Measurements from ENCODE around the gene ULBP1. TPM values are rescaled to one million over a fixed set of nuclear protein-coding genes. Genes with fewer than 3 reads are reported as not detected.

The ULBP1 gene
- total RNA-seq, 1 experiment from 2014 or later: 1.6 TPM

DNA sequence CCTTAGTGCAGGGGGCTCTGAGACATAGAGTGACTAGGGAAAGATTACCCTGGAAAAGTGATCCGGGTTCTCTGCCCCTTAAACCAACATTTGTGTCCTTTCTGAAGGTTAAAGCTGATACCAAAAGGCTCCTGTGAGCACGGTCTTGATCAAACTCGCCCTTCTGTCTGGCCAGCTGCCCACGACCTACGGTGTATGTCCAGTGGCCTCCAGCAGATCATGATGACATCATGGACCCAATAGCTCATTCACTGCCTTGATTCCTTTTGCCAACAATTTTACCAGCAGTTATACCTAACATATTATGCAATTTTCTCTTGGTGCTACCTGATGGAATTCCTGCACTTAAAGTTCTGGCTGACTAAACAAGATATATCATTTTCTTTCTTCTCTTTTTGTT is 15.1 kb upstream of the ULBP1 start:
- H3K14ac ChIP-seq (ENCODE audit: insufficient read depth, low read length): no peak overlapping the region
- no peak overlapping the region for H2AFZ ChIP-seq (ENCODE audit: low read length)
- Mint-ChIP-seq H3K27ac (no peak overlapping the region), H3K4me3 (no peak overlapping the region), H3K9me3 (no peaks in the 10 kb centered on the region), H3K4me1 (no peaks in the 10 kb centered on the region), H3K36me3 (ENCODE audit: insufficient read depth in 1 of 3, low read depth in 3 of 3) (no peaks in the 10 kb centered on the region), H3K27me3 (ENCODE audit: low read depth) (peaks cover 89% of the 10 kb centered on the region)
- H3K27me3 ChIP-seq (ENCODE audit: insufficient read depth, low read length): peaks cover 27% of the 10 kb centered on the region; the same call in 1 of the 2 replicates
- TF ChIP-seq, protein P1, sequence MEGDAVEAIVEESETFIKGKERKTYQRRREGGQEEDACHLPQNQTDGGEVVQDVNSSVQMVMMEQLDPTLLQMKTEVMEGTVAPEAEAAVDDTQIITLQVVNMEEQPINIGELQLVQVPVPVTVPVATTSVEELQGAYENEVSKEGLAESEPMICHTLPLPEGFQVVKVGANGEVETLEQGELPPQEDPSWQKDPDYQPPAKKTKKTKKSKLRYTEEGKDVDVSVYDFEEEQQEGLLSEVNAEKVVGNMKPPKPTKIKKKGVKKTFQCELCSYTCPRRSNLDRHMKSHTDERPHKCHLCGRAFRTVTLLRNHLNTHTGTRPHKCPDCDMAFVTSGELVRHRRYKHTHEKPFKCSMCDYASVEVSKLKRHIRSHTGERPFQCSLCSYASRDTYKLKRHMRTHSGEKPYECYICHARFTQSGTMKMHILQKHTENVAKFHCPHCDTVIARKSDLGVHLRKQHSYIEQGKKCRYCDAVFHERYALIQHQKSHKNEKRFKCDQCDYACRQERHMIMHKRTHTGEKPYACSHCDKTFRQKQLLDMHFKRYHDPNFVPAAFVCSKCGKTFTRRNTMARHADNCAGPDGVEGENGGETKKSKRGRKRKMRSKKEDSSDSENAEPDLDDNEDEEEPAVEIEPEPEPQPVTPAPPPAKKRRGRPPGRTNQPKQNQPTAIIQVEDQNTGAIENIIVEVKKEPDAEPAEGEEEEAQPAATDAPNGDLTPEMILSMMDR (conservative IDR thresholded peaks at IDR 0.05): no peak
- WGBS (ENCODE audit: extremely low coverage, insufficient read length, low lambda C conversion rate): no CpG with 5 or more reads among the region's 5 CpGs
- H3K9ac ChIP-seq (ENCODE audit: extremely low read depth, insufficient read length, low read length): no peak overlapping the region
- H2AK5ac ChIP-seq (ENCODE audit: insufficient read length, low read length): no peak overlapping the region
- no peaks in the 10 kb centered on the region for H3K23me2 ChIP-seq (ENCODE audit: insufficient read length, low read depth, low read length, poor library complexity, severe bottlenecking)
- no peak overlapping the region for H4K91ac ChIP-seq (ENCODE audit: insufficient read length, low read depth, low read length)
- no peaks in the 10 kb centered on the region for H3K4me1 ChIP-seq (ENCODE audit: insufficient read depth, low read length)
- no peaks in the 10 kb centered on the region for H3K79me2 ChIP-seq (ENCODE audit: insufficient read depth, low read length)
- H4K20me1 ChIP-seq (ENCODE audit: control insufficient read depth, insufficient read depth, insufficient read length): no peaks in the 10 kb centered on the region
- H2BK5ac ChIP-seq (ENCODE audit: insufficient read length, low read length): no peak overlapping the region
- no peak overlapping the region for H2BK15ac ChIP-seq (ENCODE audit: low read depth, low read length)
- no peak overlapping the region for H3K27ac ChIP-seq (ENCODE audit: insufficient read length, low read depth, low read length)
- no peak for DNase-seq
- H2BK20ac ChIP-seq (ENCODE audit: low read depth, low read length, poor library complexity, severe bottlenecking): no peak overlapping the region
- no peak overlapping the region for H4K5ac ChIP-seq (ENCODE audit: insufficient read length, low read depth, low read length)
- no peaks in the 10 kb centered on the region for H3K79me1 ChIP-seq (ENCODE audit: insufficient read depth, low read depth, low read length, poor library complexity, severe bottlenecking)
- no peak overlapping the region for H4K8ac ChIP-seq (replicated peaks; ENCODE audit: insufficient read length, low read depth, low read length)
- H3K56ac ChIP-seq (ENCODE audit: insufficient read length, low read depth, low read length): no peak overlapping the region
- no peak overlapping the region for H3K4ac ChIP-seq (ENCODE audit: low read depth, low read length)
- H3K23ac ChIP-seq (ENCODE audit: insufficient read length, low read depth, low read length): no peak overlapping the region
- H2BK120ac ChIP-seq (ENCODE audit: low read depth, low read length, poor library complexity, severe bottlenecking): no peak overlapping the region
- no peak overlapping the region for H3K18ac ChIP-seq (ENCODE audit: insufficient read length, low read depth, low read length)
- H3K9me3 ChIP-seq (ENCODE audit: control insufficient read depth, low read depth, low read length): no peaks in the 10 kb centered on the region
- no peak overlapping the region for H3T11ph ChIP-seq (ENCODE audit: low read length)
- H2BK12ac ChIP-seq (ENCODE audit: insufficient read length, low read depth, low read length): no peak overlapping the region
- no peak overlapping the region for H3K4me2 ChIP-seq (ENCODE audit: insufficient read depth, insufficient read length, low read length)

All from H9 (cell line).